Adrenal gland (tissue), 5 donors: ENCODE measurements around the gene TSPAN18.

Experiments used
- POLR2A ChIP-seq, 2 donors: fragments of 450-650 bp; IDR thresholded peaks; one replicate each; pipeline ENCODE4 v1.6.1; 2017; ENCODE audit warnings: antibody characterized with exemption in 2 of 2, mild to moderate bottlenecking in 2 of 2, moderate library complexity in 1 of 2
- TF ChIP-seq, protein P1 (sequence below), 6 experiments: fragments of 450-650 bp in 4 of 6; fragments of 200-600 bp in 2 of 6; sonication (generic) in 1 of 6; IDR thresholded peaks; 1 replicate in 5 of 6; 2 replicates in 1 of 6; pipeline versions ENCODE4 v1.5.1 to v1.8.0; 2016 to 2021; ENCODE audit warnings: antibody characterized with exemption in 6 of 6, mild to moderate bottlenecking in 2 of 6, moderate library complexity in 1 of 6
- donor health status: DM: no; HTN: no; CAD: no.

DNA sequence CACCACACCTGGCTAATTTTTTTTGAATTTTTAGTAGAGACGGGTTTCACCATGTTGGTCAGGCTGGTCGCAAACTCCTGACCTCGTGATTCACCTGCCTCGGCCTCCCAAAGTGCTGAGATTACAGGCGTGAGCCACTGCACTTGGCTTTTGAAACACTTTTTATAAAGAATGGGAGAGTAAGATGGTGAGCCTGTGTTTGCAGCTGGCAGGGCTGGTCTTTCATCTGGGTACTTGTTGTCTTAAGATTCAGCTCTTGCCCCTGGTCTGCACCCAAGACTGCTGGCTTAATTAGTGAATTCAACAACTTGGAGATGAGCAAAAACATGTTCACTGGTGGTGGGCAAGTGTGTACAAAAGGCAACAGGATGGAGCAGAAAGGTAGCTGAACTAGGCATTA is 4.0 kb downstream of the TSPAN18 start:
- TF ChIP-seq, protein P1, sequence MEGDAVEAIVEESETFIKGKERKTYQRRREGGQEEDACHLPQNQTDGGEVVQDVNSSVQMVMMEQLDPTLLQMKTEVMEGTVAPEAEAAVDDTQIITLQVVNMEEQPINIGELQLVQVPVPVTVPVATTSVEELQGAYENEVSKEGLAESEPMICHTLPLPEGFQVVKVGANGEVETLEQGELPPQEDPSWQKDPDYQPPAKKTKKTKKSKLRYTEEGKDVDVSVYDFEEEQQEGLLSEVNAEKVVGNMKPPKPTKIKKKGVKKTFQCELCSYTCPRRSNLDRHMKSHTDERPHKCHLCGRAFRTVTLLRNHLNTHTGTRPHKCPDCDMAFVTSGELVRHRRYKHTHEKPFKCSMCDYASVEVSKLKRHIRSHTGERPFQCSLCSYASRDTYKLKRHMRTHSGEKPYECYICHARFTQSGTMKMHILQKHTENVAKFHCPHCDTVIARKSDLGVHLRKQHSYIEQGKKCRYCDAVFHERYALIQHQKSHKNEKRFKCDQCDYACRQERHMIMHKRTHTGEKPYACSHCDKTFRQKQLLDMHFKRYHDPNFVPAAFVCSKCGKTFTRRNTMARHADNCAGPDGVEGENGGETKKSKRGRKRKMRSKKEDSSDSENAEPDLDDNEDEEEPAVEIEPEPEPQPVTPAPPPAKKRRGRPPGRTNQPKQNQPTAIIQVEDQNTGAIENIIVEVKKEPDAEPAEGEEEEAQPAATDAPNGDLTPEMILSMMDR (IDR thresholded peaks at IDR 0.05): no peak
- TF ChIP-seq POLR2A (IDR thresholded peaks at IDR 0.05): no peak
